ENCODE results near the gene GALNT2. TPM values are rescaled to one million over a fixed set of nuclear protein-coding genes. Genes with fewer than 3 reads are reported as not detected.

Gene GALNT2
- total and polyA plus RNA-seq, 9 donors = 30.3 to 89.2 (median 79.2) TPM

DNA sequence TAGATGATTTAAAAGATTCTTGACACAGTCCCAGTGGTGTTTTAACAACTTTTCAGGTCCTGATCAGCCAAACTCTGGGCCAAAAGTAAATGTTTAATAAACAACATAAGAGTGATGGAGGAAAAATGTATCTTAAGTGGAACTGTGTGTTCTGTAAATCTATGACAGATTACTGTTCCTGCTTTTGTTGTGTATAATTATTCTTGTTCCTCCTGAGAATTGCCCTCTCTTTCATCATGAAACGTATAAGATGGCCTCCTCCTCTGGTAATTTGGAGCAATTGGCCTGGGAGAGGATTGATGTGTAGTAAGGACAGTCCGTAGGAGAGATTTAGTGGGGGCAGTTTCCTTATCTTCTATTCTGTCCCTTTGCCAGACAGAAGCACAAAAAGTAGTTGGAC is 34.5 kb downstream of the GALNT2 start:
- H3K9me3 ChIP-seq (replicated peaks; ENCODE audit: control insufficient read depth, low read depth, low read length) = no peaks in the 10 kb centered on the region
- no peak overlapping the region for H3K4me3 ChIP-seq (ENCODE audit: low read length)
- peaks cover 31% of the 10 kb centered on the region for H3K4me1 ChIP-seq (ENCODE audit: control insufficient read depth, insufficient read depth, low read length)
- H3K36me3 ChIP-seq (ENCODE audit: control insufficient read depth, insufficient read depth, low read length) = peaks cover 9% of the 10 kb centered on the region
- no peaks in the 10 kb centered on the region for H3K27me3 ChIP-seq (ENCODE audit: control insufficient read depth, insufficient read depth, low read length)
- no peak for DNase-seq
- no peak overlapping the region for H3K27ac ChIP-seq (ENCODE audit: low read length)
- WGBS (ENCODE audit: insufficient coverage) = no CpG with 5 or more reads among the region's 2 CpGs

DNA sequence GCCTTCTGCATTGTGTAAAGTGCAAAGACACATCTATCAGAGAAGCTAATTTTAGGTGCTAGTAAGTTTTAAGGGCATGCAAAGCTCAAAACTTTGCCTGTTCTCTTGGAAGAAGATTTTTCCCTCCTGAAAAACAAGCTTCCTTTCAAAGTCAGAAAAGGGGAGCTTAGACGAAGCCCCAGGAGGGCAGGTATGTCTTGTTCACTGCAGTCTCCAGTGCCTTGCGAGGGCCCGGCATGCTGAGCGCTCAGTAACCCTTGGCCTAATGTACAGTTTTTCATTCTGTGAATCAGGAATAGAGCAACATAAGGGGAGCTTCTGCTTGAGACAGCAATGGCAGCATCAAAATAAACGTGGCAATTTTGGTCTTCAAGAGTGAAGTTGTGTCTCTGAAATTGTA is 35.0 kb downstream of the GALNT2 start:
- DNase-seq = no peak
- Histone ChIP-seq H3K36me3 (ENCODE audit: control insufficient read depth, insufficient read depth, low read length) (peaks cover 9% of the 10 kb centered on the region), H3K9me3 (replicated peaks; ENCODE audit: control insufficient read depth, low read depth, low read length) (no peaks in the 10 kb centered on the region), H3K4me1 (ENCODE audit: control insufficient read depth, insufficient read depth, low read length) (peaks cover 31% of the 10 kb centered on the region), H3K27me3 (ENCODE audit: control insufficient read depth, insufficient read depth, low read length) (no peaks in the 10 kb centered on the region), H3K4me3 (ENCODE audit: low read length) (no peak overlapping the region), H3K27ac (ENCODE audit: low read length) (no peak overlapping the region)
- WGBS (ENCODE audit: insufficient coverage) = 86% methylated on average over 5 of the region's 5 CpGs

DNA sequence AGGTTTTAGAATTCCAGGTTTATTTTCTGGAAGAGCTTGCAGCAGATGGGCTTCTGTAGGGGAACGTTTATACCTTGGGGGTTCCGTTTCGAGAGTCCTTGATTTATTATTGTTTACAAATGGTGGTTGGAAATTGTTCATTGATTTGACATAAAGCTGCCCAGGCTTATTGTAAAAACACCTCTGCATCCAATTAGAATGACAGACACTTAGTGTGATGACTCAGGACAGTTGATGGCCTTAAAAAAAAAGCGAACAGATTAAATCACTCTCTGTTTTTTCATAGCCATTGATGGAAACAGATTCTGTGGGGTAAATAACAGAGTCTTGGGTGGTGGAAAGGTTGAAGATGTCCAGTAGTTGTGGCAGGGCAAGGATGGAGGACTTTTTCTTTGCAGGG is 35.4 kb downstream of the GALNT2 start:
- no peak overlapping the region for H3K4me3 ChIP-seq (ENCODE audit: low read length)
- H3K27me3 ChIP-seq (ENCODE audit: control insufficient read depth, insufficient read depth, low read length) = no peaks in the 10 kb centered on the region
- no CpG with 5 or more reads among the region's 4 CpGs for WGBS (ENCODE audit: insufficient coverage)
- peaks cover 9% of the 10 kb centered on the region for H3K36me3 ChIP-seq (ENCODE audit: control insufficient read depth, insufficient read depth, low read length)
- peaks cover 31% of the 10 kb centered on the region for H3K4me1 ChIP-seq (ENCODE audit: control insufficient read depth, insufficient read depth, low read length)
- DNase-seq = no peak
- H3K9me3 ChIP-seq (replicated peaks; ENCODE audit: control insufficient read depth, low read depth, low read length) = no peaks in the 10 kb centered on the region
- H3K27ac ChIP-seq (ENCODE audit: low read length) = no peak overlapping the region

DNA sequence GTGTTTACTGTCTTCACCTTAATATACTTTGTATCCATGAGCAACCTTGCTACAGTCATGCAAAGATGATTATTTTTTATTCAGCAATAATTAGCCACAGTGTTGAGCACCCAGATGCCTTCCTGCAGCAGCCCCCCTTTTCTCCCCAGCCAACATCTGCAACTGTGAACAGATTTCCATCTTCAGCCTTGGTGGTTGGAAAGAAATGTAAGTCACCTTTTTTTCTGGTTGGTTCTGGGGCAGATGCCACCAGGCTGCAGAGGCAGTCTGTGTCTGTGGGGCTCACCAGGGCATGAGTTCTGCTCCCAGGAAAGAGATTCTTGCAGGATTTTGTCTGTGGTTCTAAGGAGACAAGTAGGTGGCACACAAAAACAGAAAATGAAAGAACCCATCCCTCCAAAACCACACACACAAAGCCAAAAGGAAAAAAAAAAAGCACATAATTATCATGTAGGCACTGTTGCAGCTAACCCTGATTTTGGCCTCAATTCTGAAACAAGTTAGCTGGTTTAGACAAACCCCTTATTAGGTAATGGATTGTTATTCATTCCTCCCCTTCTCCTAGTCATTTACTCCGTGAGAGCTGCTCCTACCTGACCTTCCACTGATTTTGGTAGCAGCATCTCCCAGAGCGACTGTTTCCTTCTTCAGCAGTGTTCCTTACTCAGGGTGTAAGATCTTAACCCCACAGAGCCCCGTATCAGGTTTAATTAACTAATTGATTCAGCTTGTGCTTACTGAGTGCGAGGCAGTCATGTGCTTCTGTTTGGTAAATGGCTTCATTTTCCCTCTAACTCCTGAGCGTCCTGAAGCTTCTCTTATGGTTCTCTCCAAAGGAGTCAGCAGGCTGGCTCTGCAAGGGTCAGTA is 36.5 kb downstream of the GALNT2 start:
- Histone ChIP-seq H3K4me3 (ENCODE audit: low read length) (no peak overlapping the region), H3K36me3 (ENCODE audit: control insufficient read depth, insufficient read depth, low read length) (peaks cover 9% of the 10 kb centered on the region), H3K27ac (ENCODE audit: low read length) (no peak overlapping the region), H3K4me1 (ENCODE audit: control insufficient read depth, insufficient read depth, low read length) (peaks cover 31% of the 10 kb centered on the region), H3K9me3 (replicated peaks; ENCODE audit: control insufficient read depth, low read depth, low read length) (no peaks in the 10 kb centered on the region), H3K27me3 (ENCODE audit: control insufficient read depth, insufficient read depth, low read length) (no peaks in the 10 kb centered on the region)
- DNase-seq = no peak
- WGBS (ENCODE audit: insufficient coverage) = no CpG with 5 or more reads among the region's 5 CpGs

DNA sequence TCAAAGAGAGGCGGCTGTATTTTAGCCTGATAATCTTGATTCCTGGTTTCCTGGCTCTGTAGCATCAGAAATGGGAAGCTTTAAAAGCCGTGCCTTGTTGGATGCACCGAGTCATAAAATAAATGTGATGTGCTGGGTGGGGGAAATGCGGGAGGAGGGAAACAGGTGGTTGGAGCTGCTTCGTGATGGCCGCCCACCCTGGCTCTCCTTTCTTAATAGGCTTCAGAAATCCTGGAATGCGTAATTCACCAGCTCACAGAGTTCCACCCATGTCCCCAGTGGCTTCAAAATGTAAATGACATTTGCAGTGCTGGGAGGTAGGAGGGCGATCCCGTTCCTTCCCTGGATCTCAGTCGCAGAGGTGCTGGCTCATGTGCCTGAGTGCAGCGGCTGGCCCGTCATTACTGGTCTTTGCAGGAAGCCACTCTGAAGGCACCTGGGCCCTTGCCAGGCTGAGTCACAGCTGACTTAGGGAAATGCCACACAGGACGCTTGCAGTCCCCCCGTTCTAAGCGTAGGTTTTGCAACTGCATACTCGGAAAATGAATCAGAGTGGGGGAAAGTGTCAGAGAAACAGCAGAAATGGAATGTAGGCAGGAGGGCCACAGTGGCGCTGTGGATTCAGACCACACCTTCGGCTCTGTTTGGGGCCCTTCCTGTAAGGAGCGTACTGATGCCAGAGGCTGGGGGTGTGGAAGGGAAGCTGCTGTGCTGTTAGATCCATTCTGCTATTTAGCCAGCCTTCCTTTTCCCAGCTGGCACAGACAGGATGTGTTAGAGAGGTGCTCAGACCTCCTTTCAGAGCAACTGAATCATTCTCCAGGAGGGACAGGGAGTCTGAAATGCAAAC is 37.6 kb downstream of the GALNT2 start:
- no peaks in the 10 kb centered on the region for H3K9me3 ChIP-seq (replicated peaks; ENCODE audit: control insufficient read depth, low read depth, low read length)
- peak; percentile 90 for DNase-seq
- peaks cover 26% of the 10 kb centered on the region for H3K4me1 ChIP-seq (ENCODE audit: control insufficient read depth, insufficient read depth, low read length)
- peak overlapping the region; percentile 51 for H3K27ac ChIP-seq (ENCODE audit: low read length)
- H3K27me3 ChIP-seq (ENCODE audit: control insufficient read depth, insufficient read depth, low read length) = no peaks in the 10 kb centered on the region
- H3K4me3 ChIP-seq (ENCODE audit: low read length) = no peak overlapping the region
- H3K36me3 ChIP-seq (ENCODE audit: control insufficient read depth, insufficient read depth, low read length) = peaks cover 6% of the 10 kb centered on the region
- 8% methylated on average over 14 of the region's 19 CpGs for WGBS (ENCODE audit: insufficient coverage)

DNA sequence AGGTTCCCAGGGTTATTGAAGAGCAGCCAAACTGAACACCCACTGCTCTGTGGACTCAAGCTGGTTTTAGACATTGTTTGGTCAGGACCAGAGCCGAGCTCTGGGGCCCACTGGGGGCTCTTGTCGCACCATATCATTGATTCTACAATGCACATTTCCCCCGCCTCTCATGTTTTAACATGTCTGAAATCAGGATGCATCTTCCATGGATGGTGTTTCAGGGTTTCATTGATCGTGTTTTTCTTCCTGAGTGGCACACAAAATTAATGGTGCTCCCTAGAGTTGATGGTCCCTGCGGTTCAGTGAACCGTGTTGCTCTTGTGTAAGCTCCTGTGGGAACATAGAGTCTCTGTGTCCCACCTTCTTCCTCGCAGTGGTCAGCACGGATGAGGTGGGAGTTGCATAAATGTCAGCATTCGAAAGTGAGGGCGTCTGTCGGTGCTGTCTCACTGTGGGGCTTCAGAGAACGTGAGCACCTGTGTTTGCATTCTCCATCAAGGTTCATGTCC is 38.3 kb downstream of the GALNT2 start:
- H3K4me3 ChIP-seq (ENCODE audit: low read length) = no peak overlapping the region
- WGBS (ENCODE audit: insufficient coverage) = 75% methylated on average over 4 of the region's 12 CpGs

DNA sequence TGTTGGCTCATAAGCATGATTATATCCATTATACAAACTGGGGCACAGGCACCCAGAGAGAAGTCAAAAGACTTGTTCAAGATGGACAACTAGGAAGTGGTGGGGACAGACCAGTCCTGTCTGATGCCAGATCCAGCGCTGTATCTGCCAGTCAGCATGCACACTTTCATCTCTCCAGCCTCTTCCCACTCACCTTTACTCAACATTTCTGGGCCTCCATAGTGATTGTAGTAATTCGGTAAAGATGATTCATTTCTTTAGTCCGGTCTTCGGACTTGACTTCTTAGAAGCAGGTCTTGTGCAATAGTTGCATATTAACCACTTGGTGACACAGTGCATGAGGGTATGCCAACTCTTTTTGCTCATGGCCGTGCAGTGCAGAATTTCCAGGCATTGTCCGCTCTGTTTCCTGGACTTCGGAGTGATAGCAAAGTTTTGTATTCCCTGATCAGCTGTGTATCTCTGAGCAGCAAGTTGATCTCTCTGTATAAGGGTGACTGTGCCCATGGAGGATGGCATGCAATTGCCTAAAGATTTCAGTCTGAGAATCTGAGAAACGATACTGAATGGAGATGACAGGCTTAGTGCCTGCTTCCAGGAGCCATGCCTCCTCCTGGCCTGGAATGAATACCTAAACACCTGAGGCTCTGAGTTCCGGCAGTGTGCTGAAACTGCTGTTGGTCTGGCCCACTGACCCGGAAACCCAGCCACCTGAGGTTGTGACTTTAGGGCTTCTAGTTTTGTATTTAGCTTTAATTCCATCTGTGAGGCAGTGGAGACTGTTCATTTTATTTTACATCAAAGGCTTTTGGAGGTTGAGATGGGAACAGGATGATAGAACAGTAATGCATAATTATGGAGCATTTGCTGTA is 39.0 kb downstream of the GALNT2 start:
- peaks cover 23% of the 10 kb centered on the region for H3K4me1 ChIP-seq (ENCODE audit: control insufficient read depth, insufficient read depth, low read length)
- WGBS (ENCODE audit: insufficient coverage) = 60% methylated on average over 4 of the region's 10 CpGs
- H3K27ac ChIP-seq (ENCODE audit: low read length) = no peak overlapping the region
- no peak for DNase-seq
- peaks cover 6% of the 10 kb centered on the region for H3K36me3 ChIP-seq (ENCODE audit: control insufficient read depth, insufficient read depth, low read length)
- no peak overlapping the region for H3K4me3 ChIP-seq (ENCODE audit: low read length)
- H3K9me3 ChIP-seq (replicated peaks; ENCODE audit: control insufficient read depth, low read depth, low read length) = no peaks in the 10 kb centered on the region
- no peaks in the 10 kb centered on the region for H3K27me3 ChIP-seq (ENCODE audit: control insufficient read depth, insufficient read depth, low read length)

More for the DNA sequence above, 38.3 kb downstream of the GALNT2 start:
- Histone ChIP-seq H3K36me3 (ENCODE audit: control insufficient read depth, insufficient read depth, low read length) (peaks cover 6% of the 10 kb centered on the region), H3K27ac (ENCODE audit: low read length) (no peak overlapping the region), H3K27me3 (ENCODE audit: control insufficient read depth, insufficient read depth, low read length) (no peaks in the 10 kb centered on the region), H3K4me1 (ENCODE audit: control insufficient read depth, insufficient read depth, low read length) (peaks cover 23% of the 10 kb centered on the region), H3K9me3 (replicated peaks; ENCODE audit: control insufficient read depth, low read depth, low read length) (no peaks in the 10 kb centered on the region)
- no peak for DNase-seq

DNA sequence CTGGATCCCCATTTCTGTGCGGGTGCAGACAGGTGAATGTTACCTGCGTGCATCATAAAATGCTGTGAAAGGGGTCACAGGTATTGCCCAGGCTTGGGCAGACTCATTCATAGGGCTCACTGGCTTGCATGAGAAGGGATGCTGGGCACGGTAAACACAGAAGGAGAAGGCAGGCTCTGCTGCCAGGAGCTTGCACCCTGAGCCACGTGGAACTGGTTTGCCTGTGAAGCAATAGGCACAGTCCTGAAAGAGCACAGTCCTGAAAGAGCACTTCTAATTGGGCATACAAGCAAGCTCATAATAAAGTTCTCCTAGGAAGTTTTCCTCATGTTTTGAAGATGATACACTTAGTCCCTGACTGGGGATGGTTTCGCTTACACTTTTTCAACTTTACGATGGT is 40.9 kb downstream of the GALNT2 start:
- peaks cover 33% of the 10 kb centered on the region for H3K4me1 ChIP-seq (ENCODE audit: control insufficient read depth, insufficient read depth, low read length)

DNA sequence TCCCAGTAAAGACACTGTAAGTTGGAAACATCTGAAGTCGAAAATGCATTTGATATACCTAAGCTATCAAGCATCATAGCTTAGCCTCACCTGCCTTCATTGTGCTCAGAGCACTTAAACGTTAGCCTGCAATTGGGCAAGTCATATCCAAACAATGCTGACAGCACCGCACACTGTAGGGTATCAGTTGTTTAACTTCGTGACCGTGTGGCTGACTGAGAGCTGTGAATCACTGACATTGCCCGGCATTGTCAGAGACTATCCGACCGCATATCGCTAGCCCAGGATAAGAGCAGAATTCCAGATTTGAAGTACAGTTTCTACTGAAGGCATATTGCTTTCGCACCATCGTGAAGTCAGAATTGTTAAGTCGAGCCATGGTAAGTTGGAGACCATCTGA is 41.5 kb downstream of the GALNT2 start:
- peaks cover 36% of the 10 kb centered on the region for H3K4me1 ChIP-seq (ENCODE audit: control insufficient read depth, insufficient read depth, low read length)
- H3K9me3 ChIP-seq (replicated peaks; ENCODE audit: control insufficient read depth, low read depth, low read length) = no peaks in the 10 kb centered on the region
- no peak overlapping the region for H3K4me3 ChIP-seq (ENCODE audit: low read length)
- WGBS (ENCODE audit: insufficient coverage) = 84% methylated on average over 12 of the region's 12 CpGs
- no peak overlapping the region for H3K27ac ChIP-seq (ENCODE audit: low read length)
- no peaks in the 10 kb centered on the region for H3K27me3 ChIP-seq (ENCODE audit: control insufficient read depth, insufficient read depth, low read length)
- DNase-seq = no peak
- H3K36me3 ChIP-seq (ENCODE audit: control insufficient read depth, insufficient read depth, low read length) = peaks cover 5% of the 10 kb centered on the region

More for the DNA sequence above, 40.9 kb downstream of the GALNT2 start:
- no peak overlapping the region for H3K4me3 ChIP-seq (ENCODE audit: low read length)
- WGBS (ENCODE audit: insufficient coverage) = 52% methylated on average over 3 of the region's 6 CpGs
- no peaks in the 10 kb centered on the region for H3K27me3 ChIP-seq (ENCODE audit: control insufficient read depth, insufficient read depth, low read length)
- DNase-seq = no peak
- H3K9me3 ChIP-seq (replicated peaks; ENCODE audit: control insufficient read depth, low read depth, low read length) = no peaks in the 10 kb centered on the region
- H3K27ac ChIP-seq (ENCODE audit: low read length) = no peak overlapping the region
- peaks cover 2% of the 10 kb centered on the region for H3K36me3 ChIP-seq (ENCODE audit: control insufficient read depth, insufficient read depth, low read length)

All from muscle of leg (tissue), 11 donors.